Measurements from ENCODE around the gene DIP2C. TPM values are rescaled to one million over a fixed set of nuclear protein-coding genes. Genes with fewer than 3 reads are reported as not detected.
"Not testable (repeated sequence)": the region's sequence is repeated elsewhere in the genome, so short reads cannot be mapped to it uniquely, and the experiment has no call there.

DIP2C gene
- polyA plus RNA-seq, 1 donor, result 21.6 TPM

DNA sequence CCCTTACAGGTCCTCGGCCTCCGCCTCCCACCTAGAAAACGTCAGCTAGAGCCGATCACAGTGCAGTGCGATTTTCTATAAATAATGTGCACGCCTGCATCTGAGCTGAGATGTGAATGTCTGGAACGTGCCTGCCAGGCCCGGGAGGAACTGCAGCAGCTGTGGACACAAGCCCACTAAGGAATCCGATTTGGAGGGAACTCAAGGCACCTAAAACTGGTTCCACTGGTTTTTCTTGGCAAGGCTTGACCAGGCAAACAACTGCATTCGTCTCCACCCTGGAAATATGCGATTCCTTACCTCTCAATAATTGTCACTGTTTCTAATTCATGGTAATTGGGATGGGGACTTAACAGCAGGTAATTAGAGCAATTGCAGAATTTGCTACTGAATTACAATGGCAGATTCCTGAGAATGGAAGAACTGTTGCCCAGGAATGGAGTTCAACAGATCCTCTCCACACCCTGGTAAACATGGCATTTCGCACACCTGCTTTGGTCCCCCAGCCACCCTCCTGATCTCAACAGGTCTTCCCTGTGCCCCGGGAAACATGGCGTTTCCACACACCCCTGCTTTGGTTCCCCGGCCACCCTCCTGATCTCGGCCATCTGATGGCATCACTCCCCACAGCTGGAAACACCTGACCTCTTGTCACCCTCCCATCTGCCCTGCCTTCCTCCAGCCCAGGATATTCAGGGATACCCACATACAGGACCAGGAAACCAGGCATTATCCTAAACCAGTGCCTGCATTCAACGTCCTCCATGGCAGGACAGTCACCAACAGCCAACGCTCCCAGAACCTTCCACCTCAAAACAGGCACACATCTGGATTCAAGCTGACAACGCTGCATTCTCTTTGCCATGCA, 76.0 kb downstream of the DIP2C start:
- DNase-seq, result no peak

- DNase-seq, result no peak
Observed at GRCh38 chr10:612696-613095, 76.8 kb downstream of the DIP2C start.

- not testable (repeated sequence) for DNase-seq
Observed at GRCh38 chr10:610642-611305, 78.7 kb downstream of the DIP2C start.

DNA sequence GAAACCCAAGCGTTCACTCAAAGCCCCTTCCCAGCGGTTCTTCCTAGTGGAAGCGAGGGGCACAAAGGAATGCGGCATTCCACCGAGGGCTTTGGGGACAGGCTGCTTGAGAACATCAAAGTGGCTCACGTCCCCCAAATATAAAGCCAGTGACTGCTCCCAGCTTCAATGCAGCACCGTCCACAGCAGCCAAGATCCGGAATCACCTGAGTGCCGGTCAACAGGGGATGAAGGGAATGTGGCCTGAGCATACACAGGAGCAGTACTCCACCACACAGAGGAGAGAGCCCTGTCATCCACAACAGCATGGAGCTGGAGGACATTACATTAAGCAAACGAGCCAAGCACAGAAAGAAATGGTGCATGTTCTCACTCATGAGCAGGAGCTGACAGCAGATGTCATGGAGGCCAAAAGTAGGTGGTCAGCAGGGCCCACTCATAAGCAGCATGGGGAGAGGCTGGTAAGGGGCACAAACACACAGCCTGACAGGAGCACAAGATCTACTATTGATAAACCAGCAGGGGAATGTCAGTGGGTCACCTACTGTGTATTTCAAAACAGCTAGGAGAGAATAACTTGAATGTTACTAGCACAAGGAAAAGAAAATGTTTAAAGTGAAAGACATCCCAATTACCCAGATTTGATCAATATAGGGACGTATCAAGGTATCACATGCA, 79.5 kb downstream of the DIP2C start:
- no peak for DNase-seq

GRCh38 chr10:609262-609658, 80.2 kb downstream of the DIP2C start:
- no peak for DNase-seq

DNA sequence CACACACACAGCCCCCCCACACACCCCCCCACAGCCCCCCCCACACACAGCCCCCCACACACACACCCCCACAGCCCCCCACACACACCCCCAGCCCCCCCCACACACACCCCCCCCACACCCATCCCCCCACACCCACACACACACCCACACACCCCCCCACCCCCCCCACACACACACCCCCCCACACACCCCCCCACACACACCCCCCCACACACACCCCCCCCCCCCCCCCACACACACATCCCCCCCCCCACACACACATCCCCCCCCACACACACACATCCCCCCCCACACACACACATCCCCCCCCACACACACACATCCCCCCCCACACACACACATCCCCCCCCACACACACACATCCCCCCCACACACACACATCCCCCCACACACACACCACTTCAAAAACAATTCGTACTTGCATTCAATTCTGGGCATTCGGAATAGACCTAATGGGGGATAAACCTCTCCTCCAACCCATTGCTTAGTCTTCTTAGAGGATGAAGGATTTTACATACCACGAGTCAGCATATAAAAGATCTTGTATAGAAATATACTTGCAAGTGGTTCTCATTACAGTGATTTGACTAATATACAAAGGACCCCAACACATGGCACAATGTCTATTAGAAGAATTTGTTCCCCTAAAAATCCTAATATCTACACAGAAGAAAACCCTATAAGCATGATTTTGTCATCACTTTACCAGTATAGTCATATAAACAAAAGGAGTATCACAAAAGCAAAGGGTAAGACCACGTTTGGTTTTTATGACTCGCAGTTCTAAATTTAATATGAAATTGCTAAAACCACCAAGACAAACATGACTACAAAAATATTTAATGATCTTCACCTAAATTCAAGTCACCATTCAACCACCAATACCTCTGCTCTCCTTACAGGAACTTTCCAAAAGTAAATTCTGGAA, 80.9 kb downstream of the DIP2C start:
- DNase-seq, result no peak

DNA sequence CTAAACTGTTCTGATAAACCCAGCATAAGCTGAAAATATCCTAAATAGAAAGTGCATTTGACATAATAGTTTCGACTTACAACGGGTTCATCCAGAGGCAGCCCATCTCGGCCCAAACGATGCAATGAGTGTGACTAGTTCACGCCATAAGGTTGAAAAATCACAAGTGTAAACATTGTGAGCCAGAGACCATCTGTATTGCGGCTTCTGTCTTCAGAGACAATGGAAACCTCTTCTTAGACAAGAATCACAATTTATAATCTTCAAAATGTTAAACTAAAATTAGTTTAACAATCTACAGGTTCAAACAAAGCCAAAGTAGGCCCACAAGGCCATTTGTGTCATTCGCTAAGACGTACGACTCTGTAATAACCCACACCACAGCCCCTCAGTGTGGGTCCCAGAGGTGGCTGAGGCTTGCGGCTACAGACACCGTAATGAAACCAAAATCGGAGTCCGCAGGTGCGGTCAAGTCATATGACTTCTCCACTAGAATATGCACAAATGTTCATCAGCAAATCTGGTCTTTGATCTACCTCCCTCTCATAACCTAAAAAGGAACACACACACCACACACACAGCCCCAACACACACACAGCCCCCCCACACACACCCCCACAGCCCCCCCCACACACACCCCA, 81.8 kb downstream of the DIP2C start:
- DNase-seq, result no peak

DNA sequence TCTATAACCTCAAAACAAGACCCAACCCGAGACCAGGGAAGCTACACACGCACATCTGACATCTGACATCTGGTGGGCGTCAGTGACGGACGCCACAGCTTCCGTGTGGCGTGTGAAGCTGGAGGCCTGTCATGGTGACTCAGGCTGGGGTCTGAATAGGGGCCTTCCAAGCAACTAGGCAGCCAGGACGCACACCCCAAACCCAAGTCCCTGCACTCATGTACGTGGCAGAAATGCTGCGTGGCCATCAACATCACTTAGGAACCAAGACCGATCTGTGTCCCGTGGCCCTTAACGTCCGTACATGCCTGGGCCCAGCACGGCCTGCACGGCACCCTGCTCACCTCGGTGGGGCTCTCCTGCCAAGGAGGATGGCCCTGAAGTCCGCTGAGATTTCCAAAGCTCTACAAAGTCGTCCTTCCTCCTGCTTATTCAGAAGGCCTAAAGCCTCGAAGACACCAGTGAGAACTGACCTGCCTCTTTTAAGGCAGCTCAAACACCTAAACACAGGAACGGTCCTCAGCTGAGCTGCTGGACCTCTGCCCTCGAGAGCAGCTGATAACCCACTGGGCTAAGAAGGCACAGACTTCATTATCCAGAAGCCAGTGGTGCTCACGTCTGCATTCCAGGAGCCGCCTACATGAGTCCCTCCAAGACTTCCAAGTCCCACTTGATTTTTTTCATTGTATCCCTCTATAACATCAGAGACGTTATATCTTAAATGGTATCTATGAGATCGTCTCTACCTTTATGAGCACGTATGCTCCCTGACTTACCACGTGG, 82.5 kb downstream of the DIP2C start:
- DNase-seq, result no peak

GRCh38 chr10:605632-606325, 83.7 kb downstream of the DIP2C start:
- DNase-seq, result no peak

DNA sequence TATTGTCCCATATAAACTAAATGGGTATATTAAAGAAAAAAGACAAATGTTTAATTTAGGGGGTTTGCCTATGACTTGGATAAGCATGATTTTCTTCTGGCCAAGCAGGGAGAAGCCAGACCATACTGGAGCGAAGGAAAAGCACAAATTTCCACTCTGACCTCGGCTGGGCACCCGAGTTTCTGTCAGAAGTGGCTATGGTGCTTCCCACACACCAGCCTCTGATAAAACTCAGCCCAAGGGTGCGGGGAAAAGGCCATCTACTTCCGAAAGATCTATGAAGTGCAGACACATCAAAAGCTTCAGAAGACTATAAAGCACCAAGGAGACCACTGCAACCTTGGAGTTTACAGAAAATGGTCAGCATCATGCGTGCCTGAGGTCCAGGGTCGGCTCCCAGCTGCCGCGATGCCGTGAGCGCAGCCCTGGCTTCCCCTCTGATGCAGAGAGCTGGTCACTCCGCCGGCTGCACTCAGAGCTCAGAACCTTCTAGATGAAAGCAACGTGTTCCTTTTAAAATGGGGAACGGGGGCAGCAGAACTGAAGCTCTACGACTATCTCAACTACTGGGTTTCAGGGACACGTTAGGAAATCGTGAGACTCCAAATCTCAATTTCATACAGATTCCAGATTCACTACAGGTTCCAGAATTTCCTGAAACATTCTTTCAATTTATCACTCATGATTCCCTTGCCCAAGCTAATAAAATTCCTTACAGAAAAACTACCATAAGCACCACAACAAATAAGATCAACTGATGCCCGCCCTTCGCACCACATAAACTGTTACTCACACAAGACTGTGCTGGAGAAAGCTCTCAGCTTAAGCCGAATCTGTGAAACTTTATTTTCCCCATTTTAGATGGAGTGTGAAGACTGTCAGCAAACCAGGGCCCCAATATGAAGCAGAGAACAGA, 84.5 kb downstream of the DIP2C start:
- DNase-seq, result no peak

- no peak for DNase-seq
Observed at GRCh38 chr10:603745-604144, 85.7 kb downstream of the DIP2C start.

- DNase-seq, result no peak
Observed at GRCh38 chr10:602391-603005, 87.0 kb downstream of the DIP2C start.

GRCh38 chr10:601660-601963, 87.9 kb downstream of the DIP2C start:
- no peak for DNase-seq

- DNase-seq, result no peak
Observed at GRCh38 chr10:600876-601659, 88.4 kb downstream of the DIP2C start.

DNA sequence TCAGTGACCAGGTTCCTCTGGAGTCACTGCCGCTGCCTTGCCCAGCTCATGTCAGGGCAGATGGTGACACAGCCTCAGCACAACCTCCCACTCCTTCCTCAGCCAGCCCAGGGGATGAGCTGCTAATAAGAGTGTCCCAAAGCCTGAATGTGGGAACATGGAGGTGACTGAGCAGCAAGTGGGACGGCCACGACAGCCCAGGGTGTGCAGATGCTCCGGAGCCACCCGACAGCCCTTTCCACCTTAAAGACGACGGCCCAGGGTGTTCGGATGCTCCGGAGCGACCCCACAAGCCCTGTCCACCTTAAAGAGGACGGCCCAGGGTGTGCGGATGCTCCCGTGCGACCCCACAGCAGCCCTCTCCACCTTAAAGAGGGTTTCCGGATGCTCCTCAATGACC, 89.2 kb downstream of the DIP2C start:
- no peak for DNase-seq

DNA sequence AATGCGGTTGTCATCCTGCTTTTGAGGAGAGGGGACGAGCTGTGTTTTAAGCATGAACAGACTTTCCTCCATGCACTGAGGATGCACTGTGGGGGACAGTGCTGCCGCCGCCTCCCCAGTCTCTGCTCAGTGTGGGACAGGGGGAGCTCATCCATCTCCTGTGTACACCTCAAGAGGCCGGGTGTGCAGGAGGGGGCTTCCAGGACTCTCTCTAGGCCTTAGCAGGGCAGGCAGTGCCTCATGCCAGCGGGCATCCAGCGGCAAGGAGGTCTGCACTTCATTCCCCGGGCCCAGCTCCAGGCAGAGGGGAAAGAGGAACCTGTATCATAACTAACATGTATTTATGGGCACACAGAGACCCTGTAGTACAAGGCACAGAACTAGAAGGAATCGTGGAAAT, 89.7 kb downstream of the DIP2C start:
- no peak for DNase-seq

DNA sequence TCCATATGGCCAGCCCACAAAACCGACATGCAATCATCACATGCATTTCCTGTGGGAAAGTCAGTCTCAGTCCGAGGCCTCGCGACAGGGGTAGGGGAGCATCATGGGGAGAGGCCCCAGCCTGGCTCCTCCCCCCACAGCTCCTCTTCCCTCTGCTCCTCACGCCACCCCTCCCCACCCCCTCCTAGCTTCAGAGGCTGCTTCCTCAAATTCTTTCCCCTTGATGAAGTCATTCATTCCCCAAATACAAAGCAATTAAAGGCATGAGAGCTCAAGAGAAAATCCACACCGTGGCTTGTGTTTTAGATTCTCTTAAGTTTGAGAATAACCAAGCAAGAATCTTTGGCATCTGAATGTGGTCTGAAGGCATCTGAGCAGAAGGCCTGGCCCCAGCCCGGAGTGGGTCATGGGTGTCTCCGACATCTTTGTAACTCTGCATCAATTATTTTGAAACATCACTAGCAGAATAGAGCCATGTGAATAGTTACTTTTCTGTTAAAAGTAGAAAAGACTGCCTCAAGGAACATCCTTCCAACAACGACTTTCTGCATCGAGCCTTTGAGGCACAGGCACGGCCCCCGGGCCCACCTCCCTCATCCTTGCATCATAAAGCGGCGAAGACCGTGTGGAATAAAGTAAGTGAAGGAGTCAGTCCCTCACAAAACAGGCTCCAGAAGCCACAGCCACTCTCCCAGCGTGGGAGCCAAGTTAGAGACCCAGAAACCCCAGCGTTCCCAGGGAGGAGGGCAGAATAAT, 90.9 kb downstream of the DIP2C start:
- DNase-seq, result no peak
